HG03060 (cell line): ENCODE measurements around the gene BCL2L13.
"Not testable (repeated sequence)": the region's sequence is repeated elsewhere in the genome, so short reads cannot be mapped to it uniquely, and the experiment has no call there.

Experiments
- ATAC-seq: cut with Tn5 transposase; IDR thresholded peaks from one replicate; pipeline ENCODE4 v1.9.1; 2021; ENCODE audit warnings: low read depth, moderate number of reproducible peaks; ENCODE audit not compliant: unreplicated experiment

Gene BCL2L13

DNA sequence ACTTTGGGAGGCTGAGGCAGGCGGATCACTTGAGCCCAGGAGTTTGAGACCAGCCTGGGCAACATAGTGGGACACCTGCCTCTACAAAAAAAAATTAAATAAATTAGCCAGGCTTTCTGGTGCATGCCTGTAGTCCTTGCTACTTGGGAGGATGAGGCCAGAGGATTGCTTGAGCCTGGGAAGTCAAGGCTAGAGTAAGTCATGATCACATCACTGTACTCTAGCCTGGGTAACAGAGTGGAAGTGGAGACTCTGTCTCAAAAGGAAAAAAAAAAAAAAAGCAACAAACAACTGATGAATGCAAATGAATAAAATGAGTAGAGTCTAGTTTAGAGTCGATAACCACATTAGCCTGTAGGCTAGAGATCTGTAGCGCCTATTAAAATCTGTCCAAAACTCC is 3.9 kb upstream of the BCL2L13 start:
- ATAC-seq, result no peak

DNA sequence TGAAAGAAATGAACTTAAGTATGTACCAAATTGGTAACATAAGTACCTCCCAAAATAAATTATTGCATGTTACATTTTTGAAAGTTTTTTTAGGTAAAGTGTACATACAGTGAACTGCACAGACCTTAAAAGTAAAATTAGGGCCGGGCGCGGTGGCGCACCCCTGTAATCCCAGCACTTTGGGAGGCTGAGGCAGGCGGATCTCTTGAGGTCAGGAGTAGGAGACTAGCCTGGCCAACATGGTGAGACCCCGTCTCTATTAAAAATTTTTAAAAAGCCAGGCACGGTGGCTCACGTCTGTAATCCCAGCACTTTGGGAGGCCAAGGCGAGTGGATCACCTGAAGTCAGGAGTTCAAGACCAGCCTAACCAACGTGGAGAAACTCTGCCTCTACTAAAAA is 1.7 kb upstream of the BCL2L13 start:
- ATAC-seq, result not testable (repeated sequence)

DNA sequence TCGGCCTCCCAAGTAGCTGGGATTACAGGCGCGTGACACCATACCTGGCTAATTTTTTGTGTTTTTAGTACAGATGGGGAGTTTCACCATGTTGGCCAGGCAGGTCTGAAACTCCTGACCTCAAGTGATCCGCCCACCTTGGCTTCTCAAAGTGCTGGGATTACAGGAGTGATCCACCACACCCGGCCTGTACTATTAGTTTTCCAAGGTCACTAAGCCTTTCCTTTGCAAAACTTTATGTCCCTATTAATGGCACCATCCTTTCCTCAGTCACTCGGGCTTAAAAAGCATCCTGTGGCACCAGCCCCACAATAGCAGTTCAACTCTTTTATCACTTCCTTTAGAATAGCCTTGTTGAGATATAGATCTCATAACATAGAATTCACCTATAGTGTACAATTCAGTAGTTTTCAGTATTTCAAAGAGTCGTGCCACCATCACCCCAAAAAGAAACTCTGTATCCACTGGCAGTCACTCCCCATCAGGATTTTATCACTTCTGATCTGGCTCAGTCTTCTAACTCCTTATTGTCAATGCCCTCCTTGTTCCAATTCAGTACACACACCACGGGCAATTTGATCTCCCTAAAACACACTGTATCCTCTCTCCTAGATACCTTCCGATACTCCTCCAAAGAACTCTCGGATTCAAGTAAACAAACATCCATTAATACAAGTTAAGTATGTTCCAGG is 921 bp upstream of the BCL2L13 start:
- no peak for ATAC-seq

DNA sequence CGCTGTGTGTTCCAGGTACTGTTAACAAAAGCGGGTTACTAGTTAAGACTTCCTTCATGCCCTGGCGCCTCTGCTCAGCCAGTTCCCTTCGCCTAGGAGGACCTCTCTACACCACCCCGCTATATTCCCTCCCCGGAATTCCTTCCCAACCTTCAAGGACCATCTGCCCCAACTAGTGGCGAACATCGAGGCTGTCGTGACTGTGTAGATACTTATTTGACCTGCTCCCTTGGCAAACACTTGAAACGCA is 450 bp upstream of the BCL2L13 start:
- no peak for ATAC-seq

DNA sequence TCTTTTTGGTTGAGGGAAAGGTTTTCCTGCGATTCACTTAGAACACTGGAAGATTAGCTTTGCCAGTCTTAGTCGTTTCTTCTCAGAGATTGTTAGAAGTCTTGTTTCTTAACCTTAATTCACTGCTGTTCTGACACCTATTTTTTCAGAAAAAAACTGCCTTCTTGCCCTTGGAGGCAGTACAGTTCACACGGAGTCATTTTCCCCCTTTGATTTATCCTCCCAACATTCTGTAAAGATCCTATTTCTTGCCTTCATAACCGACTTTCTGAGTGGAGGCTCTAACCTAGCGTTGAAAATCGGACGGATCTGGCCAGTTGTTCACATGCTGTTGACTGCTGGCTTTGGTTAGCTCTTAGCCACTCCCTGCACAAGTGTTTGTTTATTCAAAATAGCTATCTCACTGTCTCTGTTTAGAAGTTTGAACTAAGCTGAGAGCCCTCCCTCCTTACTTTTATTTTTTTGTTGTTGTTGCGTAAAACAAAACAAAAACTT is 737 bp downstream of the BCL2L13 start:
- no peak for ATAC-seq

DNA sequence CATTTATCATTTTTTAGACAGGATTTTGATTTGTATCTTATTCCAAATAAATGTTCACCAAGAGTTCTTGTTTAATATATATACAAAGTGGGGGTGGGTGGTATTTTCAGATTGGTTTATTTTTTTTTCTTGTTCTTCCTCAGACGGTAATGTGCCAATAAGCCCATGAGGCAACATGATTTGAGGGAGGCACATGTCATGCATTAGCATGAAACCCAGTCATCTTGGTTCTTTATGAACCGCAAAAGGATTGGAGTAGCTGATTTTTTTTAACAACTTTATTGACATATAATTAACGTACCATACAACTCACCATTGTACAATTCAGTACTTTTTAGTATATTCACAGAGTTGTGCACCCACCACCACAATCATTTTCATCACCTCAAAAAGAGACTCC is 2.7 kb downstream of the BCL2L13 start:
- ATAC-seq, result no peak

DNA sequence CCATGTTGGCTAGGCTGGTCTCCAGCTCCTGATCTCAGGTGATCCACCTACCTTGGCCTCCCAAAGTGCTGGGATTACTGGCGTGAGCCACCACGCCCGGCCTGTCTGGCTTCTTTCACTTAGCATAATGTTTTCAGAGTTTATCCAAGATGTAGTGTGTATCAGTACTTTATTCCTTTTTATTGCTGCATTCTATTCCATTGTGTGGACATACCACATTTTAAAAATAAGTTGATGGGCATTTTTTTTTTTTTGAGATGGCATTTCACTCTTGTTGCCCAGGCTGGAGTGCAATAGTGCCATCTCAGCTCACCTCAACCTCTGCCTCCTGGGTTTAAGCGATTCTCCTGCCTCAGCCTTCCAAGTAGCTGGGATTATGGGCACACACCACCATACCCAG is 3.8 kb downstream of the BCL2L13 start:
- not testable (repeated sequence) for ATAC-seq

DNA sequence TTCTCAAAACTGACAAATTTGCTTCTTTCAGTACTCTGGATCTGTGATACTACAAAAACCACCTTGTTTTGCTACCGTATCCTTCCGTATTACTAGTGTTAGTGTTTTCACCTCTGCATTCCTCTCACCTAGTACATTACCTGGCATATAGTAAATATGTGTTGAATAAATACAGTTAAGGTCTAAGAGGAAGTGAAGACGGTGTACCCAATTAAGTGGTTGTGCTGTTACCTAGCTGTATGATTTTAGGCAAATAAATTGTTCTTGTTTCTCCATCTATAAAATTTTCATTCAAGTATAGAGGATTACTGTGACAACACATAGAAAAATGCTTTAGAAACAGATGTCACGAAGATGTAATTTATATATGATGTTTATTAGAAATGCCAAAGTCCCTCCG is 8.9 kb downstream of the BCL2L13 start:
- no peak for ATAC-seq

DNA sequence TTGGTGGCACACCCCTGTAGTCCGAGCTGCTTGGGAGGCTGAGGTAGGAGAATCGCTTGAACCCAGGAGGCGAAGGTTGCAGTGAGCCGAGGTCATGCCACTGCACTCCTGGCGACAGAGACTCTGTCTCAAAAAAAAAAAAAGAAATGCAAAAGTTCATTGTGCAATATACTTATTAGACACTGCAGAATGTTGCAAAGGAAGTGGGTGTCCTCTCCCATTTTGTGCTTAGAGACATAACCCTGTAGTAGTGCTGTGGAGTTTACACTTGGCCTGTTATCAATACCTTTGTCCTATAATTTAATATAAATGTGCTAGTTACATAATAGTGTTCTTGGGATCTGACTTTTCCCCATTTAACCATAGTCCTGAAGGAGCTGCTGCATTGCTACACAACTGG is 9.4 kb downstream of the BCL2L13 start:
- ATAC-seq, result no peak

DNA sequence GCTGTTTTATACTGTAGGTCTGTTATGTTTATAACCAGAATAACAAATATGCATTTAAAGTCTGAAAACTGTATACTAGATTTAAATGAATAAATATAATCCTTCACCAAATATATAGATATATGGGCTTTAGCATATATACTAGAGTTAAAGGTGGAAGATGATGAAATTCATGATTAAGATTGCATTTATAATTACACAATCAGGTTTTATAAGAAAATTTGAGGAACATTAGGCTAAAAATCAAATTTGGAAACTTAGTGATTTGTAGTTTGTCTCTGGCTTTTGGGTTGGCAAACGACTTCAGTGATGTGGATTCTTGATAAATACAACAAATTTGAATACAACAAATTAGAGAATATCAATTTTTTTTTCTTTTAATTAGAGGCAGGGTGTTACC is 10.0 kb downstream of the BCL2L13 start:
- no peak for ATAC-seq

DNA sequence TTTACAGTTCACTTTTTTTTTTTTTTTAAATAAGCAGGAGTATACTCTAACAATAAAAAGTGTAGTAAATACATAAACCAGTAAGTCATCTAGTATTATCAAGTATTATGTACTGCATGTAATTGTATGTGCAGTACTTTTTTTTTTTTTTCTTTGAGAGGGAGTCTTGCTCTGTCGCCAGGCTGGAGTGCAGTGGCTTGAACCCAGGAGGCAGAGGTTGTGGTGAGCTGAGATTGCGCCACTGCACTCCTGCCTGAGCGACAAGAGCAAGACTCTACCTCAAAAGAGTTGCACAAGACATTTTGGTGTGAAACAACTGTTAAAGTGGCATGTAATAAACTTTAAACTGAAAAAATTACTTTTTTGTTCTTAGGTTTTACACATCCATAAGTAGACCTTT is 16.7 kb downstream of the BCL2L13 start:
- no peak for ATAC-seq

DNA sequence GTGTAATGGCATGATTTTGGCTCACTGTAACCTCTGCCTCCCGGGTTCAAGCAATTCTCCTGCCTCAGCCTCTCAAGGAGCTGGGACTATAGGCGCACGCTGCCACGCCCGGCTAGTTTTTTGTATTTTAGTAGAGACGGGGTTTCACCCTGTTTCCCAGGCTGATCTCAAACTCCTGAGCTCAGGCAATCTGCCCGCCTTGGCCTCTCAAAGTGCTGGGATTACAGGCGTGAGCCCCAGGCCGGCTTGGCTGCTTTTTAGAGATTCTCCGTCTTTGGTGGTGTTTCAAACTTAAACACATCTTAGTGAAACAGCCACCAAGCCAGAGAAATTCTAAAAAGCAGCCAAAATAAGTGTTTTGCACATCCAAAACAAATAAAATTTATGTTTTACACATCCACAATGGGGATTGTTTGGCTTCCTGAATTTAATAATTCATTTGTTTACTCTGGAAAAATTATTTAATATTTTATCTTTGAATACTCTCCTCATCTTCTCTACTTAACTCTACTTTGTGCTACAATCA is 18.4 kb downstream of the BCL2L13 start:
- no peak for ATAC-seq

DNA sequence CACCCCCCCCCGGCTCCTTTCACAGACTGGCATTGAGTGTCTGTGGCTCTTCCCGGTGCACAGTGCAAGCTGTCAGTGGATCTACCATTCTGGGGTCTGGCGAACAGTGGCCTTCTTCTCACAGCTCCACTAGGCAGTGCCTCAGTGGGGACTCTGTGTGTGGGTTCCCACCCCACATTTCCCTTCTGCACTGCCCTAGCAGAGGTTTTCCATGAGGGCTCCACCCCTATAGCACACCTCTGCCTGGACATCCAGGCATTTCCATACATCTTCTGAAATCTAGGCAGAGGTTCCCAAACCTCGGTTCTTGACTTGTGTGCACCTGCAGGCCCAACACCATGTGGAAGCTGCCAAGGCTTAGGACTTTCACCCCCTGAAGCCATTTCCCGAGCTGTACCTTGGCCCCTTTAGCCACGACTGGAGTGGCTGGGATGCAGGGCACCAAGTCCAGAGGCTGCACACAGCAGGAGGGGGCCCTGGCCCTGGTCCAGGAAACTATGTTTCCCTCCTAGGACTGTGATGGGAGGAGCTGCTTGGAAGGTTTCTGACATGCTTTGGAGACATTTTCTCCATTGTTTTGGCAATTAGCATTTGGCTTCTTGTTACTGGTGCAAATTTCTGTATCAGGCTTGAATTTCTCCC is 26.0 kb downstream of the BCL2L13 start:
- ATAC-seq, result no peak

DNA sequence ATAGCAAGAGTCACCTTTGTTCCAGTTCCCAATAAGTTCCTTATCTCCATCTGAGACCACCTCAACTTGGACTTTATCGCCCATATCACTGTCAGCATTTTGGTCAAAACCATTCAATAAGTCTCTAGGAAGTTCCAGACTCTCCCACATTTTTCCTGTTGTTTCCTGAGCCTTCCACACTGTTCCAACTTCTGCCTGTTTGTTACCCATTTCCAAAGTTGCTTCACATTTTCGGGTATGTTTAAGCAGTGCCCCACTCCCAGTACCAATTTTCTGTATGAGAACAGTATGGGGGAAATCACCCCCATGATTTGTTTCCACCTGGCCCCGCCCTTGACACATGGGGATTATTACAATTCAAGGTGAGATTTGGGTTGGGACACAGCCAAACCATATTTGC is 26.7 kb downstream of the BCL2L13 start:
- ATAC-seq, result no peak

DNA sequence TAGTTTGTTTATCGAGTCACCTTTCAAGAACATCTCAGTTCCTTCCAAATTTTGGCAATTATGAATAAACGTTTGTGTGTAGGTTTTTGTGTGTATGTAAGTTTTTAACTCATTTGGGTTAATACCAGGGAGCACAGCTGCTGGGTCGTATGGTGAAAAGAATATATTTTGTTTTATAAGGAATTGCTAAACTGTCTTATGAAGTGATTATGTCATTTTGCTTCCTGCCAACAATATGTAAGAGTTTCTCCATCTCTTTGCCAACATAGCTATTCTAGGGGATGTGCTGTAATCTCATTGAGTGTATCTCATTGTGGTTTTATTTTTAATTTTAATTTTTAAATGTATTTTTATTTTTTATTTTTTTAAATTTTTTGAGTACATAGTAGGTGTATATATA is 27.3 kb downstream of the BCL2L13 start:
- ATAC-seq, result no peak

DNA sequence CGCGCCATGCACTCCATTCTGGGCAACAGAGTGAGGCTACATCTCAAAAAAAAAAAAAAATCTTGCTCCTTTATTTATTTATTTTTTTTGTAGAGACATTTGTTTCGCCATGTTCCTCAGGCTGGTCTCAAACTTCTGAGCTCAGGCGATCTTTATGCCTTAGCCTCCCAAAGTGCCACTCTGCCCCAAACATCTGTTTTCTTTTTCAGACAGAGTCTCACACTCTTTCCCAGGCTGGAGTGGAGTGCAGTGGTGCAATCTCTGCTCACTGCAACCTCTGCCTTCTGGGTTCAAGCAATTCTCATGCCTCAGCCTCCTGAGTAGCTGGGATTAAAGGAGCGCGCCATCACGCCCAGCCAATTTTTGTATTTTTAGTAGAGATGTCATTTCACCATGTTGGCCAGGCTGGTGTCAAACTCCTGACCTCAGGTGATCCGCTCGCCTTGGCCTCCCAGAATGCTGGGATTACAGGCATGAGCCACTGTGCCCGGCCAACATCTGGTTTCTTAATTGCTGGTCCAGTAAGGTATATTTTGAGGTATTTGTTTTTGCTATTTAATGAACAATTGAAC is 33.0 kb downstream of the BCL2L13 start:
- not testable (repeated sequence) for ATAC-seq

DNA sequence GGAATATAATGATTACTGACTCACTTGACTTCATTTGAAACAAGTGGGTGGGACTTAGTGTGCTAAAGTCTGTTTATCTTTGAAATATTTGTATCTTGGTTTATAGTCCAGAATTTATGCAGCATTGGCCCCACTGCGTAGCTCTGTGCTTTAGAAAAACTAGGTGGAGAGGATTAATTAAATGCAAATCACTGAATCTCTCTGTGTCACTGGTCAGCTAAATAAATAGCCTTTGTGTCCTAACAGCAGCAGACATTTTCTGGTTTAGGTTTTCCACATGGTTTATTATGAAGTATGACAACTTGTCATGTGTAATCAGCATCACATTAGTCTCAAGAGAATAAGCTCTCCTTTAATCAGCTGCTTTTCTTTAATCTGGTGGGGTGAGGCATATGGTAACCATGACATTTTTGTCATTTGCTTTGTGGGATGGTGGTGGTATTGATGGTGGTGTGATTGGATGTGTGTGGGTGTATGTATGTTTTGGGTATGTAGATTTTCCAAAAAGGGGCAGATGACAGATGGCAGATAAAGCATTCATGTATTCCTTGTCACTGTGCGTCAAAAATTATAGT is 33.9 kb downstream of the BCL2L13 start:
- no peak for ATAC-seq

DNA sequence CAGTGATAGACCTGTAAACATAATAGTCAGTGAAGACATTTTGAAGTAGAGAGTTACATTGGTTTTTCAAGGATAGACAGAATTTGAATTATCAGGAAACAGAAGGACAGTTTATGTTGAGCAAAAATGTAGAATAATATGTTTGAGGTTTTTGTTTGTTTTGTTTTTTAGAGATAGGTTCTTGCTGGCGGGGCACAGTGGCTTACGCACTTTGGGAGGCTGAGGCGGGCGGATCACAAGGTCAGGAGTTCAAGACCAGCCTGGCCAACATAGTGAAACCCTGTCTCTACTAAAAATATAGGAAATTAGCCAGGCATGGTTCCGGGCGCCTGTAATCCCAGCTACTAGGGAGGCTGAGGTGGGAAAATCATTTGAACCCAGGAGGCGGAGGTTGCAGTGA is 35.6 kb downstream of the BCL2L13 start:
- ATAC-seq, result no peak

DNA sequence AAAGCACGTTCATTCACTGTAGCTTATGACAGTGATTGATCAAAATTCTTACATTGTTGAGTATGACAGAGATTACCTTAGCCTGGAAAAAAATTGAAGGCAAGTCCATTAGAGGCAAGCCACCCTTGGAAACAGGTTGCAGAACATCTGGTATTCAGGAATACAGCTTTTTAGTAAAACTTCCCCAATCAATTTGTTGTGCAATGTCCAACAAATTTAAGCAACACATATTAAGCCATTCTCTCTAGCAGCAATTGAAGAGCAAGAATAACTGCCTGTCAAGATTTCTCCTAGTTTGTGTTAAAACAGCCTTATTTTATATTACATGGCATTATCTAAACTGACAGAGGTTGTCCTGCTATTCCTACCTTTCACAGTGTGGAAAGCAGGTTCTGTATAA is 37.0 kb downstream of the BCL2L13 start:
- no peak for ATAC-seq

DNA sequence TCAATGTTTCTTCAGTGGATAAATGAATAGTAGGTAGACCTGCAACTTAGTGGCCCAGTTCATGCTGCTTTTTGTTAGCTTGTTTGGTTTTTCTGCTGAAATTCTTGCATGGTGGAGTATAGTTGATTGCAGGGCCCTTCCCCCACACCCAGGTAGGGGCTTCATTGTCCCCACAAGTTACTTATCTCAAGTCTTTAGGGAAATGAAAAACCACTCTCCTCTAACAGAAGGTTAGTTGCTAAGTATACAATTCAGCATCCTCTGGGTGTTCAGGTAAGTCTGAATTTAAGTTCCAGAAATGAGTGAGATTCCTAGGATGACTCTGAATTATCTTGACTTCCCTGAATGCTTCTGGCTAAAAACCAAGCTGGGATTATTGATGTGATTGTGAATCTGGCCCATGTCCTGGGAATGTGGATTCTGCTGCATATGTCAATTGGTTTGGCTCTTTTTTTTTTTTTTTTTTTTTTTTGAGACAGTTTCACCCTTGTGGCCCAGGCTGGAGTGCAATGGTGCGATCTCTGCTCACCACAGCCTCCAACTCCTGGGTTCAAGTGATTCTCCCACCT is 40.3 kb downstream of the BCL2L13 start:
- no peak for ATAC-seq

DNA sequence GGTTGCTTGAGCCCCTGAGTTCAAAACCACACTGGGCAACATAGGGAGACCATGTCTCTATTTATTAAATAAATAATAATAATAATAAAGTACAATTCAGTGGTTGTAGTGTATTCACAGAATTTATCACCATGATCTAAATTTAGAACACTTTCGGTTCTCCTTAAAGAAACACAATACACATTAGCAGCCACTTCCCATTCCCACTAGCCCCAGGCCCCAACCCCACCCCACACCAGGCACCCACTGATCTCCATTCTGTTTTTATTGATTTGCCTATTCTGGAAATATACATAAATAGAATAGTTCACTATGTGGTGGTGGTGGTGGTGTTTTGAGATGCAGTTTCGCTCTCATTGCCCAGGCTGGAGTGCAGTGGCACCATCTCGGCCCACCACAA is 45.7 kb downstream of the BCL2L13 start:
- no peak for ATAC-seq
